GM12865 (cell line): ENCODE results near the gene SH3BP1.

Experiments
- DNase-seq: peaks from one replicate; pipeline ENCODE4 v3.0.0; 2010; ENCODE audit warnings: low read depth
- H3K4me3 ChIP-seq: 2 replicates; pipeline ENCODE4 v1.5.1; 2011; ENCODE audit warnings: mild to moderate bottlenecking, low read depth, low read length, control low read depth
- TF ChIP-seq, protein P1 (sequence below): IDR thresholded peaks from 2 replicates; pipeline ENCODE4 v1.5.1; 2011; ENCODE audit warnings: low read length, control low read depth, low read depth, inconsistent platforms; ENCODE audit not compliant: insufficient read depth; ENCODE audit errors: missing control alignments

SH3BP1 gene

DNA sequence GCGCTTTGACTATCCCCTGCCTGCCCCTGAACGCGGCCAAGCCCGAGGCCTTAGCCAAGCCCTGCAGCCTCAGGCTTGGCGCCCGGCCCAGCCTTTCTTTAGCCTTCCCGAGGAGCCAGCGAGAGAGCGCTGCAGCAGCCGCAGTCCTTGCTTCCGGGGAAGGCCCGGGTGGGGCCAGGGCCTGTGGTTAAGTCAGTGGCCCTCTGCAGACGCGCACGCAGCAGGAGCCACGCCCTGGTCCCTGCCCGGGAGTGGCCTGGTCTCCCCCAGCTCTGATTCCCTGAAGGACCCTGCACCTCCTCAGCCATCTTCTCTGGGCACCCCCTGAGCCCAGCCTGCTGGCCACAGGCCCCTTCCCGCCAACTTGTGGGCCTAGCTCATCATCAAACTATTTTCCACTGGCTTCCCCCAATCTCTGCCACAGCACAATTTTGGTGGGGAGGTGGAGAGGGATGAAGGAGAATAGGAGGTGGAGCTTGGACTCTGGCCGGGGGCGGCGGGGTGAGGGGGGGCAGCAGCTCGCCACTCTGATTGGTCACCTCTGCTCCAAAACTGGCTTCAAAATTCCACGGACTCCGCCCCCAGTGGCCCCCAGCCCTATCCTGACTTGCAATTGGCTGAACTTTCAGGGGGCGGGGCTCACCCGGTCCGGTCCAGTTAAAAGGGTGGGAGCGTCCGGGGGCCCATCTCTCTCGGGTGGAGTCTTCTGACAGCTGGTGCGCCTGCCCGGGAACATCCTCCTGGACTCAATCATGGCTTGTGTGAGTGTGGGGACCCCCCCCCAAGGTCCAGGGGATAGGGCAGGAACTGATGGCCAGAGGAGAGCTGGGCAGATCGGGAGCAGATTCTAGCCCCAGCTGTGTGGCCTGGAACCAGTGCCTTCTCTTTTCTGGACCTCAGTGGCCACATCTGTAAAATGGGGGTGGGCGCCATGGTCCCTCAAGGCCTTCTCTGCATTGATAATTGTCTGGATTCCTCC is 35.8 kb downstream of the SH3BP1 start, which contains the start of gene LGALS1:
TSS of gene LGALS1 (plus strand) at position 686 of the 979 bp plus-strand sequence. CDS start at position 753, 67 bp downstream.
- TF ChIP-seq, protein P1, sequence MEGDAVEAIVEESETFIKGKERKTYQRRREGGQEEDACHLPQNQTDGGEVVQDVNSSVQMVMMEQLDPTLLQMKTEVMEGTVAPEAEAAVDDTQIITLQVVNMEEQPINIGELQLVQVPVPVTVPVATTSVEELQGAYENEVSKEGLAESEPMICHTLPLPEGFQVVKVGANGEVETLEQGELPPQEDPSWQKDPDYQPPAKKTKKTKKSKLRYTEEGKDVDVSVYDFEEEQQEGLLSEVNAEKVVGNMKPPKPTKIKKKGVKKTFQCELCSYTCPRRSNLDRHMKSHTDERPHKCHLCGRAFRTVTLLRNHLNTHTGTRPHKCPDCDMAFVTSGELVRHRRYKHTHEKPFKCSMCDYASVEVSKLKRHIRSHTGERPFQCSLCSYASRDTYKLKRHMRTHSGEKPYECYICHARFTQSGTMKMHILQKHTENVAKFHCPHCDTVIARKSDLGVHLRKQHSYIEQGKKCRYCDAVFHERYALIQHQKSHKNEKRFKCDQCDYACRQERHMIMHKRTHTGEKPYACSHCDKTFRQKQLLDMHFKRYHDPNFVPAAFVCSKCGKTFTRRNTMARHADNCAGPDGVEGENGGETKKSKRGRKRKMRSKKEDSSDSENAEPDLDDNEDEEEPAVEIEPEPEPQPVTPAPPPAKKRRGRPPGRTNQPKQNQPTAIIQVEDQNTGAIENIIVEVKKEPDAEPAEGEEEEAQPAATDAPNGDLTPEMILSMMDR: no peak
- peak; percentile 93 for DNase-seq
- H3K4me3 ChIP-seq: peak within 1 kb of the TSS; percentile 71

DNA sequence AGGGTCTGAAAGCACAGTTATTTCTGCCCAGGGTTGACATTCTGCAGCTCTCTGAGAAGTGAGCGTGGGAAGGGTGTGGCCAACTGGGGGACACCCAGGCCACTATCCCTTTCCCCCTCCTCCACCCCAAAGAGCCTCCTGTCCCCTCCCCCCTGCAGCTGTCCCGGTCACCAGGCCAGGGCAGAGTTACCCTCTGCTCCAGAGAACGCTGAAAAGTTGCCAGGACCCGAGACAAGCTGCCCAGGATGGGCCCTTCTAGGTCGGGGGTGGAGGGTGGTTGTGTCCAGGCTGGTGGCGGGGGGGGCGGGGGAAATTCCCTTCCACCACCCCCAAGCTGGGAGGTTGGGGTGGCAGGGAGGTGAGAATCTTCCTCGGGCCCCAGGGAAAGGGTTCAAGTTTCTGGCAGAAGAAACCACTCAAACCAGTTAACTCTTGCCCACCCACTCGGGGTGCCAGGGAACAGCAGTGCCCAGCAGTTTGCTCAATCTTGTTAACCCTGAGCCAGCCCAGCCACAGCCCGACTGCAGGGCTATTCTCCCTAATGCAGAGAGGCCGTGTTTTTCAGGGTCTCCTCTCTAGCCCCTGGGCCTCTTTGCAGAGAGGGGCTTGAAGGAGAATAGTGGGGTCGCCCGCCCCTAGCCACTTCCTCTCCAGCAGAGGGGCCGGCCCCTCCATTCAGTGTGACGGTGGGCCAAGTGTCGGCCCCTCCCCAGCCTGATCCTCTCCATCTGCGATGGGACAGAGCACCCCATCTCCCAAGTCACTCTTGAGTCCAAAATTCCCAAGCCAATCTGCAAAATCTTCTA is 36.7 kb downstream of the SH3BP1 start:
- peak overlapping the region; percentile 71 for H3K4me3 ChIP-seq
- TF ChIP-seq, protein P1: no peak
- DNase-seq: peak; percentile 48

DNA sequence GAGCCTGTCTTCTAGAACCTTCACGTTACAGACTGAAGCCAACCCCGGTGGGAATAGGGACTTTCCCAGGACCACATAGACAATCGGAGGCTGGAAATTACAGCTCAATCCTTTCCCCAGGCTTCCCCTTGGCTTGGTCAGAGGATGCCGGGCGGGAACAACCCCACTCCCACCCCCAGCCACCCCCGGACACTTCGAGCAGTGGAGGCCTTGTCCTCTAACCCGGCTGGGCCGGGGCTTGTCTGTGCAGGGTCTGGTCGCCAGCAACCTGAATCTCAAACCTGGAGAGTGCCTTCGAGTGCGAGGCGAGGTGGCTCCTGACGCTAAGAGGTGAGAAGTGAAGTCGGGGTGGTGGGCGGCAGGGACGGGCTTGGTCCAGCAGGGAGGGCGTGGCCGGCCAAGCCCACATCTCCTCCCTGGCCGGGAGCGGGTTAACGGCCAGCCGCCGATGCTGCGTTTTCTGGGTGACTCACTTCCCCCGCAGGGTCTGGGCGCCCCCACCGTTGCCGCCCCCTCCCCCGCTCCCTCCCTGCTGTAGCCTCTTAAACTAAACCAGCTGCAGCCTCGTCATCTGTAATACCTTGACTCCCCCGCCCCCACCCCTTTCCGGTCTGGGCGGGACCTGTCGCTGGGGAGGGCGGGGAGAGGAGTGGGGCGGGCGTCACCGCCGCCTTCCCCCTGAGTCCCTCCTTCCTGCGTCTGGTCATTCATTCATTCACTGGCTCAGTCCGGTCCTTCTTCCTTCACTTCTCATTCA is 37.4 kb downstream of the SH3BP1 start:
- TF ChIP-seq, protein P1: no peak
- DNase-seq: peak; percentile 93
- H3K4me3 ChIP-seq: peak overlapping the region; percentile 71

DNA sequence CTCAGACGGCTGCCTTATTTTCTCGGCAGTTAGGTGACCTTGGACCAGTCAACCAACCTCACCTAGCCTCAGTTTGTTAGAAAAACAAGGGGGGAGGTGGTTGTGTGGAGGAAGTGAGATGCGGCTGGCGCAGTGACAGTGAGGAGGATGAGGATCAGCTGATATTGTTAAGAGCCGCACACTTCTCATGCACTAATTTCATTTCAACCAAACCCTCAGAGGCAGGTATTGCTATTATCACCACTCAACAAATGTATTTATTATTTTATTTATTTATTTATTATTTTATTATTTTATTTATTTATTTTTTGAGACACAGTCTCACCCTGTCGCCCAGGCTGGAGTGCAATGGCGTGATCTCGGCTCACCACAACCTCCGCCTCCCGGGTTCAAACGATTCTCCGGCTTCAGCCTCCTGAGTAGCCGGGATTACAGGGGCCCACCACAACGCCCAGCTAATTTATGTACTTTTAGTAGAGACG is 38.1 kb downstream of the SH3BP1 start:
- TF ChIP-seq, protein P1: no peak
- H3K4me3 ChIP-seq: peak overlapping the region; percentile 71
- DNase-seq: no peak

DNA sequence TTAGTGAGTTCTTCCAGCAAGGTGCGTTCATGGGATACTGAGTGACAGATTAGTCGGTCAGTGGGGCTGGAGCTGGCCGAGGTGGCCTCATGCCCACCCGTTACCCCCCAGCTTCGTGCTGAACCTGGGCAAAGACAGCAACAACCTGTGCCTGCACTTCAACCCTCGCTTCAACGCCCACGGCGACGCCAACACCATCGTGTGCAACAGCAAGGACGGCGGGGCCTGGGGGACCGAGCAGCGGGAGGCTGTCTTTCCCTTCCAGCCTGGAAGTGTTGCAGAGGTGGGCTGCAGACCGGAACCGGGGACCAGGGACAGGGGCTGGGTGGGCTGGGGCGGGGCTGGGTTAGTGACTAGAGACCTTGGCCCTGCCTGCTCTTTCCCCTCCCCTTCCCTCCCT is 38.9 kb downstream of the SH3BP1 start:
- no peak for DNase-seq
- TF ChIP-seq, protein P1: no peak
- H3K4me3 ChIP-seq: no peak overlapping the region

DNA sequence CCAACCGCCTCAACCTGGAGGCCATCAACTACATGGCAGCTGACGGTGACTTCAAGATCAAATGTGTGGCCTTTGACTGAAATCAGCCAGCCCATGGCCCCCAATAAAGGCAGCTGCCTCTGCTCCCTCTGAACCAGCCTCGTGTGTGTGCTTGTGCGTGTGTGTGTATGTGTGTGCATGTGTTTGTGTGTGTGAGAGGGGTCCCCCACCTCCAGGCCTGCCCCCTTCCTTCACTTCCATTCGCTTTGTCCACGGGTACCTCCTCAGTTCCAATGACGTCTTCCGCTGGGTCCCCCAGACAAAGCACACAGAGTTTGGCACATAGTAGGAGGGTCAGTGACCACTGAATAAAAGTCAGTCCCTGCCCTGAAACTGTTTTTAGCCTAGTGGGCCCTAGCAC is 40.2 kb downstream of the SH3BP1 start:
- TF ChIP-seq, protein P1: no peak

More for the DNA sequence above, 40.2 kb downstream of the SH3BP1 start:
- H3K4me3 ChIP-seq: no peak overlapping the region
- no peak for DNase-seq
